HG03378 (cell line): ENCODE measurements around the gene NACC2.
"Not testable (repeated sequence)": the region's sequence is repeated elsewhere in the genome, so short reads cannot be mapped to it uniquely, and the experiment has no call there.

Experiments used
- ATAC-seq: cut with Tn5 transposase; IDR thresholded peaks from one replicate; pipeline ENCODE4 v1.9.1; 2021; ENCODE audit warnings: mild to moderate bottlenecking, moderate library complexity; ENCODE audit not compliant: unreplicated experiment

NACC2 gene

DNA sequence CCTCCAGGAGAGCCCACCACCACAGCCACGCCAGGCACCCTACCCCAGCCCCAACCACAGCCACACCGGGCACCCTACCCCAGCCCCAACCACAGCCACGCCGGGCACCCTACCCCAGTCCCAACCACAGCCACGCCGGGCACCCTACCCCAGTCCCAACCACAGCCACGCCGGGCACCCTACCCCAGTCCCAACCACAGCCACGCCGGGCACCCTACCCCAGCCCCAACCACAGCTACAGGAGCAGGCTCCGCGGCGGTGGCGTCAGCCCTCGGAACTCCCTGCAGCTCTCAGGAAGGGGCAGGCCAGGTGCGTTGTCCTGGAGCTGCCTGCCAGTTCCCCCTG, 128.2 kb downstream of the NACC2 start:
- ATAC-seq: not testable (repeated sequence)

GRCh38 chr9:135965124-135965756, 129.8 kb downstream of the NACC2 start:
- ATAC-seq: no peak

GRCh38 chr9:135963938-135964337, 131.2 kb downstream of the NACC2 start:
- ATAC-seq: no peak

- ATAC-seq: no peak
These were observed 131.8 kb downstream of the NACC2 start for GRCh38 chr9:135963338-135963737.

DNA sequence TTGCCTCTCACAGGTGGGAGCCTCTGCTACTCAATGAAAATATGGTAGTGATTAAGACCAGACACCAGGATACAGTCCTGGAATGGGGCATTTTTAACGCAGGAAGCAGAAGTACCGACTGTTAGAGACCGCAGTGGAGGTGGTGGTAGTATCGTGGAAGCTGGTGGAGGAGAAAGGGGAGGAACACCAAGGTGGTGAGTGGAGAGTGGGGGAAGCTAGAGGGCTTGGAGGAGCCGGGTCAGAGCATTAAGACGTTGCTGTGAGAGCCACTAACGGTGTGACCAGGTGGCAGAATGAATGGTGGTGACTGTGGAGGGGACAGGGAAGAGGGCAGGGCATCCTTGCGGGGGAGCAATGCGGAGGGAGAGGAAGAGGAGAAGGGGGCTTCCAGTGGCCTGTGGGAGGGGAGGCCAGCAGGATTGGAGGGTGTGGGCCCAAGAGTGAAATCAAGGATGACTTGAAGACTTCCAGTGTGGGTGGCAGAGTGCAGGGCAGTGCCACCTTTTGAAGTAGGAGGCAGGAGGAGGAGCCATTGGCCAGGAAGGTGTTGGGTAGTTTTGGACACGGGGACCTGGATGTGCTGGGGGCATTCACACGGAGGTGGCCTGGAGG, 132.3 kb downstream of the NACC2 start:
- ATAC-seq: no peak

DNA sequence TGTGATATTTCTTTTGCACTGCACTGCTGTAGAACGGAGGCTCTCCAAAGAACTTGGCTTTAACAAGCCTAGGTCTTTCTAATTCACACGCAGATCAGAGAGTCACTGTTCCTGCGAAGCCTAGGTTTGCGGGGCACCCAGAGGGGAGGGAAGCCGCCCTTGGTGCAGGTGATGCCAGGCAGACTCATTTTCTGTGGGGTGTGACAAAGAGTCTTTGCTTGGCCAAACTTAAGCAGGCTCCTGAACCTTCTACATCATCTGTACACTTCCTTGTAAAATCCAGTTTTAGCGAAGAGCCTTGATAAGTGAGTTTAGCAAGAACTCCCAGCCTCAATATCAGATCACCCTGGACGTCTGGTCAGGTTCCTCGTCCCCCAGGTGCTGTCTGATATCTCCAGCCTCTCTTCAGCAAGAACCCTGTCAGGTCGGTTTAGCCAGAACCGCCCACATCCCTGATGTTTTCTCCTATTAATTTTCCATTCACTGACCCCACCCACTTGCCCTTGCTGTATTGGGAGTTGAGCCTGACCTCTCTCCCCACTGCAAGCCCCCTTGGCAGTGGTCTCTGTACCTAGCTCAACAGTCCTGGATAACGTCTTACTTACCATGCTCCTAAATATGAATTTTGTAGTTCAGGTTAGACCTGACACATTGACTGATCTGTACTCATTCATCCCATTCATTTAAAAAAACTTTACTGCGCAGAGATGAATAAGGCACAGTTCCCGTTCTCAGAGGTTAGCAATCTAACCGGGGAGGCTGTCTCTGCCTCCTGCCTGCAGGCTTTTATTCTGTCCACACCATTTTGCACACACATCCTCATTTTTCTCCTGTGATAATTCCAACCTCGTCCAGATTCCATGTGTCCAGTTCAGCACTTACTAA, 133.0 kb downstream of the NACC2 start:
- ATAC-seq: no peak

DNA sequence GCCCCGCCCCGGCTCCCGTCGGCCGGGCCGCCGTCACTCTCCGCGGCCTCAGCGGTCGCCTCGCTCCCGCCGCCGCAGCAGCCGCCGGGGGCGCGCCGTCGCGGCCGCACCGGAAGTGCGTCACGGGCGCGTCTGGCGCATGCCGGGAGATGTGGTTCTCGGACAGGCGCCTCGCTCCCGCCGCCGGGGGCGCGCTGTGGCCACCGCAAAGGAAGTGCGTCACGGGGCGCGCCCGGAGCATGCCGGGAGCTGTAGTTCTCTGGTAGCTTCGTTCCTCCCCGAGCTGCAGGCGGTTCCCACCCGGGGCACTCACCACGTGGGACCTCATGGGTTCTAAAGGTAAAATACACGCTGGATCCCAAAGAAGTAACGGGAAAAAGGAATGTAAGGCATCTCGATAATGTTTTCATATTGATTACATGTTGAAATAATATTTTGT, 133.8 kb downstream of the NACC2 start, which contains the start of gene UBAC1:
TSS of gene UBAC1 (minus strand) at position 97 of the 439 bp plus-strand sequence. CDS start 211 bp downstream, outside the sequence.
- peak; percentile 67 for ATAC-seq

DNA sequence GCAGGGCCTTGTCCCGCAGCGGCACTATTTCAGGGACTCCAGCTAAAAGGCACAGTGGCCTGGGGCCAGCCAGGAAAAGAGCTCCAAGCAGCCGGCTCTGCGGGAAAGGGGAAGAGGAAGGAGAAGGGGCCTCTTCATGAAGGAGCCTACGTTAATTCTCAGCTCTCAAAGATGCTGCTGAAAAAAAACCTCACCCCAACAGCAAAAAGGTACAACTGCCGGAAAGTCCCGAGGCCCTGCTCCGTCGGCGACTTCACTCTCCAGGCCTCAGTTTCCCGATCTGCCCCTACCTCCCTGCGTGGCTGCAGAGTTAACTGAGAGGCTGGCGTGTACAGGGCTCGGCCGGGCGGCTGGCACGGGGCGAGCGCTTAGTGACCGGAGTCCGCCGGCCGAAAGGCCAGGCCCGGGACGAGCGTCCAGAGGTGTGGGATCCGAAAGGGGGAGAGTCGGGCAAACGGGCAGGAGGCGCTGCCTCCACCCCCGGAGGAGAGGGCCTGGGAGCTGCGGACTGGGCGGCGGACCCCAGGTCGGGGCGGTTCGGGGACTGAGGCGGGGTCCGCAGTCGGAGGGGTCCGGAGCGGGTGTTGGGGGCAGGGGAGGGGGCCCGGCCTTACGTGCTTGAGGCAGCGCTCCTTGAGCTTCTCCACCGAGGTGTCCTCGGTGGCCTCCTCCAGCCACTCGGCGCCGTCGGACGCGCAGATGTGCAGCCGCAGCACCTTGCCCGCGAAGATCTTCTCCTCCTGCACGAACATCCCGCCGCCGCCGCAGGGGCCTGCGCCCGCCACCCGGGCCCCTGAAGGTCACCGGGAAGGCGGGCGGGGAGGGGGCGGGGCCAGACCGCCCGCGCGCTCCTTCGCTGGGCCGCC, 134.4 kb downstream of the NACC2 start:
- peak; percentile 7 for ATAC-seq

GRCh38 chr9:135959814-135960213, 135.3 kb downstream of the NACC2 start:
- ATAC-seq: no peak

DNA sequence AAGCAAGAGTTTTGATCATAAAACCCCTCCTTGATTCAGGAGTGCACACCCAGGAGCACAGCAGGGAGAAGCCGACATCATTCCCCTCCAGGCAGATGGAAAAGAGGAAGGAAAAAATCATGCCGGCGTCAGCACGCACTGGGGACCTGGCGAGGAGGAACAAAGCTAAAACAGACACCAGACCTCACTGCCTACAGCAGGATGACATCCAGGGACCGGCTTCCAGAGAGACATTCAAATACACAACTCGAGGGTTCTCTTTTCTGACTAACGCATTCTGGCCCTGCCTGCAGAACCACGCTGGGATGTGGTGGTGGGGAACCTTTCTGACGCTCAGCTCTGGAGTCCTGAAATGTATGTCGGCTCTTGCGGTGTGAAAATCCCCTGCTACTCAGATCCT, 136.6 kb downstream of the NACC2 start:
- no peak for ATAC-seq

DNA sequence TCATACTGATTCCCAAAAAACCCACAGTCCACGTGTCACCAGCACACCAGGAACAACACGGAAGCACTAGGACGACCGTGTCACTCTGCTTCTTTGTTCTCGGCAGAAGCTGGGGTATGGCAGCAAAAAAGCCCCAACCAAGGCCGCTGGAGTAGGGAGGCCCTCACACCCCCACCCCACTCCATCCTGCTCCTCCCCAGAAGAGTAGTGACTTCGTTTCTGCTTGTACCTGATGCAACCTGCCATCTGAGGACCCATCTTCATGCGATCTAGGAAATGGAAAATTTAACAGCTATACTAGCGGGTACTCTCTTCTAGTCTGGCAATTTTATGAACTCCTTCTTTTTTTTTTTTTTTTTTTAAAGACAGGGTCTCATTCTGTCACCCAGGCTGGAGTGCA, 137.7 kb downstream of the NACC2 start:
- ATAC-seq: no peak

- no peak for ATAC-seq
These were observed 138.3 kb downstream of the NACC2 start for GRCh38 chr9:135956802-135957174.
